Lower leg skin (tissue), 3 donors: ENCODE measurements around the gene PDLIM5.

Source experiments
- POLR2A ChIP-seq, 2 donors: fragments of 450-650 bp; IDR thresholded peaks; one replicate each; pipeline ENCODE4 v1.6.1; 2016 to 2017; ENCODE audit warnings: antibody characterized with exemption in 2 of 2, mild to moderate bottlenecking in 1 of 2, moderate library complexity in 1 of 2
- TF ChIP-seq, protein P1 (sequence below), 3 donors: fragments of 450-650 bp; IDR thresholded peaks; one replicate each; pipeline ENCODE4 v1.5.1; 2016; ENCODE audit warnings: antibody characterized with exemption in 3 of 3, mild to moderate bottlenecking in 3 of 3, moderate library complexity in 2 of 3

DNA sequence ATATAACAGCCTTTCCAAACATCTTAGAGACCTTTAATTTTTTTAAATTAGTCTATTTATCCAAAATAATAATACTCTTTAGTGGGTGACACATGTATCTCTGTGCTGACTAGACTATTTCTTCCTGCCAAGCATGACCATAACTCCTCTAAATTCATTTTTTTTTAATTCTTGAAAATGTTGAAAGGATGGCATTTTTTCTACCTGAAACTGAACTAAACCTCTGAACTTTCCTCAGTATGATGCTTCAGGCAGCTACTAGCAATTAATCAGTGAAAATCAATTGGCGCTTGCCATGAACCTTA lies 42.4 kb upstream of the PDLIM5 start:
- TF ChIP-seq, protein P1, sequence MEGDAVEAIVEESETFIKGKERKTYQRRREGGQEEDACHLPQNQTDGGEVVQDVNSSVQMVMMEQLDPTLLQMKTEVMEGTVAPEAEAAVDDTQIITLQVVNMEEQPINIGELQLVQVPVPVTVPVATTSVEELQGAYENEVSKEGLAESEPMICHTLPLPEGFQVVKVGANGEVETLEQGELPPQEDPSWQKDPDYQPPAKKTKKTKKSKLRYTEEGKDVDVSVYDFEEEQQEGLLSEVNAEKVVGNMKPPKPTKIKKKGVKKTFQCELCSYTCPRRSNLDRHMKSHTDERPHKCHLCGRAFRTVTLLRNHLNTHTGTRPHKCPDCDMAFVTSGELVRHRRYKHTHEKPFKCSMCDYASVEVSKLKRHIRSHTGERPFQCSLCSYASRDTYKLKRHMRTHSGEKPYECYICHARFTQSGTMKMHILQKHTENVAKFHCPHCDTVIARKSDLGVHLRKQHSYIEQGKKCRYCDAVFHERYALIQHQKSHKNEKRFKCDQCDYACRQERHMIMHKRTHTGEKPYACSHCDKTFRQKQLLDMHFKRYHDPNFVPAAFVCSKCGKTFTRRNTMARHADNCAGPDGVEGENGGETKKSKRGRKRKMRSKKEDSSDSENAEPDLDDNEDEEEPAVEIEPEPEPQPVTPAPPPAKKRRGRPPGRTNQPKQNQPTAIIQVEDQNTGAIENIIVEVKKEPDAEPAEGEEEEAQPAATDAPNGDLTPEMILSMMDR (IDR thresholded peaks at IDR 0.05): no peak
- TF ChIP-seq POLR2A (IDR thresholded peaks at IDR 0.05): no peak
